VCaP (cell line): Measurements from ENCODE around the gene XRCC4.

ENCODE experiments used
- H3K27ac ChIP-seq: fragments of 450-650 bp; 2 replicates; pipeline ENCODE4 v1.5.1; 2017
- CTCF ChIP-seq: fragments of 450-650 bp; conservative IDR thresholded peaks from 2 replicates; pipeline ENCODE4 v1.5.1; 2017; ENCODE audit warnings: mild to moderate bottlenecking, moderate library complexity

XRCC4 gene

GRCh38 chr5:83299353-83299752 is 222.0 kb downstream of the XRCC4 start:
- no peak for TF ChIP-seq CTCF
- no peak overlapping the region for H3K27ac ChIP-seq

GRCh38 chr5:83306572-83307241 is 229.4 kb downstream of the XRCC4 start:
- H3K27ac ChIP-seq, result no peak overlapping the region
- TF ChIP-seq CTCF, result no peak

- no peak for TF ChIP-seq CTCF
- no peak overlapping the region for H3K27ac ChIP-seq
These were observed 235.3 kb downstream of the XRCC4 start for GRCh38 chr5:83312663-83313062.

- TF ChIP-seq CTCF, result no peak
- H3K27ac ChIP-seq, result no peak overlapping the region
These were observed 236.1 kb downstream of the XRCC4 start for GRCh38 chr5:83313436-83313835.

GRCh38 chr5:83321483-83322055 is 244.2 kb downstream of the XRCC4 start:
- no peak for TF ChIP-seq CTCF
- no peak overlapping the region for H3K27ac ChIP-seq

GRCh38 chr5:83322273-83322924 is 245.1 kb downstream of the XRCC4 start:
- H3K27ac ChIP-seq, result no peak overlapping the region
- no peak for TF ChIP-seq CTCF

- H3K27ac ChIP-seq, result no peak overlapping the region
- TF ChIP-seq CTCF, result no peak
These were observed 246.3 kb downstream of the XRCC4 start for GRCh38 chr5:83323557-83324180.
